H9 (cell line): ENCODE measurements around the gene FRK. TPM values are rescaled to one million over a fixed set of nuclear protein-coding genes. Genes with fewer than 3 reads are reported as not detected.

Source experiments
- DNase-seq: peaks from one replicate; pipeline ENCODE4 v3.0.0-alpha.2; 2017
- H2AFZ ChIP-seq: one replicate; pipeline ENCODE4 v1.6.1; 2013; ENCODE audit warnings: mild to moderate bottlenecking, low read length, control low read depth, moderate library complexity
- H2AK5ac ChIP-seq: 2 replicates; pipeline ENCODE4 v1.6.1; 2013; ENCODE audit warnings: low read length, control low read depth, mixed read lengths; ENCODE audit not compliant: insufficient read length
- H2BK120ac ChIP-seq: one replicate; pipeline ENCODE4 v1.6.1; 2013; ENCODE audit warnings: low read depth, mild to moderate bottlenecking, low read length, control low read depth, inconsistent platforms; ENCODE audit not compliant: poor library complexity, severe bottlenecking
- H2BK12ac ChIP-seq: 2 replicates; pipeline ENCODE4 v1.6.1; 2013; ENCODE audit warnings: low read length, control low read depth, mixed read lengths, low read depth; ENCODE audit not compliant: insufficient read length
- H2BK15ac ChIP-seq: 2 replicates; pipeline ENCODE4 v1.6.1; 2013; ENCODE audit warnings: low read depth, low read length, control low read depth
- H2BK20ac ChIP-seq: one replicate; pipeline ENCODE4 v1.6.1; 2013; ENCODE audit warnings: low read depth, mild to moderate bottlenecking, low read length, control low read depth, inconsistent platforms; ENCODE audit not compliant: poor library complexity, severe bottlenecking
- H2BK5ac ChIP-seq: 2 replicates; pipeline ENCODE4 v1.6.1; 2013; ENCODE audit warnings: low read length, control low read depth, mixed read lengths; ENCODE audit not compliant: insufficient read length
- H3K14ac ChIP-seq: 2 replicates; pipeline ENCODE4 v1.6.1; 2013; ENCODE audit warnings: low read length, control low read depth; ENCODE audit not compliant: insufficient read depth
- H3K18ac ChIP-seq: 2 replicates; pipeline ENCODE4 v1.6.1; 2013; ENCODE audit warnings: low read depth, mild to moderate bottlenecking, mixed read lengths, low read length, control low read depth; ENCODE audit not compliant: insufficient read length
- H3K23ac ChIP-seq: 2 replicates; pipeline ENCODE4 v1.6.1; 2013; ENCODE audit warnings: low read length, control low read depth, mixed read lengths, low read depth; ENCODE audit not compliant: insufficient read length
- H3K23me2 ChIP-seq: 2 replicates; pipeline ENCODE4 v1.6.1; 2013; ENCODE audit warnings: low read depth, mild to moderate bottlenecking, mixed read lengths, low read length, control low read depth; ENCODE audit not compliant: insufficient read length, poor library complexity, severe bottlenecking
- H3K27ac ChIP-seq: 2 replicates; pipeline ENCODE4 v1.5.1; 2013; ENCODE audit warnings: low read length, control low read depth, mixed read lengths, low read depth; ENCODE audit not compliant: insufficient read length
- H3K27me3 ChIP-seq: 2 replicates; pipeline ENCODE4 v1.6.1; 2013; ENCODE audit warnings: low read length, control low read depth, inconsistent platforms; ENCODE audit not compliant: insufficient read depth
- H3K4ac ChIP-seq: 2 replicates; pipeline ENCODE4 v1.6.1; 2013; ENCODE audit warnings: low read depth, mild to moderate bottlenecking, control low read depth, inconsistent platforms, low read length, moderate library complexity
- H3K4me1 ChIP-seq: 2 replicates; pipeline ENCODE4 v1.6.1; 2013; ENCODE audit warnings: low read length, control low read depth, inconsistent platforms; ENCODE audit not compliant: insufficient read depth
- H3K4me2 ChIP-seq: 2 replicates; pipeline ENCODE4 v1.6.1; 2013; ENCODE audit warnings: low read length, control low read depth, mixed read lengths; ENCODE audit not compliant: insufficient read length, insufficient read depth
- H3K56ac ChIP-seq: 2 replicates; pipeline ENCODE4 v1.6.1; 2013; ENCODE audit warnings: low read depth, mild to moderate bottlenecking, mixed read lengths, low read length, control low read depth; ENCODE audit not compliant: insufficient read length
- H3K79me1 ChIP-seq: 2 replicates; pipeline ENCODE4 v1.6.1; 2013; ENCODE audit warnings: low read depth, mild to moderate bottlenecking, moderate library complexity, low read length, control low read depth, inconsistent platforms; ENCODE audit not compliant: insufficient read depth, poor library complexity, severe bottlenecking
- H3K79me2 ChIP-seq: 2 replicates; pipeline ENCODE4 v1.6.1; 2013; ENCODE audit warnings: low read length, control low read depth, inconsistent platforms; ENCODE audit not compliant: insufficient read depth
- H3K9ac ChIP-seq: 2 replicates; pipeline ENCODE4 v1.6.1; 2013; ENCODE audit warnings: low read length, control low read depth, mixed read lengths; ENCODE audit not compliant: insufficient read length; ENCODE audit errors: extremely low read depth
- H3K9me3 ChIP-seq: one replicate; pipeline ENCODE4 v1.6.1; 2013; ENCODE audit warnings: low read depth, low read length, inconsistent platforms; ENCODE audit not compliant: control insufficient read depth
- H3T11ph ChIP-seq: one replicate; pipeline ENCODE4 v1.6.1; 2013; ENCODE audit warnings: mild to moderate bottlenecking, low read length, control low read depth, inconsistent platforms
- H4K20me1 ChIP-seq: one replicate; pipeline ENCODE4 v1.6.1; 2013; ENCODE audit not compliant: control insufficient read depth, insufficient read length, insufficient read depth
- H4K5ac ChIP-seq: 2 replicates; pipeline ENCODE4 v1.6.1; 2013; ENCODE audit warnings: low read depth, mild to moderate bottlenecking, mixed read lengths, low read length, control low read depth; ENCODE audit not compliant: insufficient read length
- H4K8ac ChIP-seq: replicated peaks from 2 replicates; pipeline ENCODE4 v1.6.1; 2013; ENCODE audit warnings: low read length, control low read depth, mixed read lengths, low read depth; ENCODE audit not compliant: insufficient read length
- H4K91ac ChIP-seq: 2 replicates; pipeline ENCODE4 v1.6.1; 2013; ENCODE audit warnings: low read depth, mild to moderate bottlenecking, moderate library complexity, mixed read lengths, low read length, control low read depth; ENCODE audit not compliant: insufficient read length
- H3K27ac Mint-ChIP-seq, 3 experiments: 2 replicates in 2 of 3; 3 replicates in 1 of 3; pipeline ENCODE4 v1.8.0; 2020 to 2021; ENCODE audit warnings: mixed read lengths in 3 of 3, mild to moderate bottlenecking in 1 of 3, moderate library complexity in 1 of 3
- H3K27me3 Mint-ChIP-seq: 2 replicates; pipeline ENCODE4 v1.8.0; 2021; ENCODE audit warnings: low read depth, mild to moderate bottlenecking, moderate library complexity, mixed read lengths
- H3K36me3 Mint-ChIP-seq, 3 experiments: 2 replicates in 2 of 3; 3 replicates in 1 of 3; pipeline ENCODE4 v1.8.0; 2020 to 2021; ENCODE audit warnings: low read depth in 3 of 3, mixed read lengths in 3 of 3; ENCODE audit not compliant: insufficient read depth in 1 of 3
- H3K4me1 Mint-ChIP-seq, 2 experiments: 2 replicates each; pipeline ENCODE4 v1.8.0; 2020; ENCODE audit warnings: mixed read lengths in 2 of 2
- H3K4me3 Mint-ChIP-seq, 2 experiments: 2 replicates in 1 of 2; 3 replicates in 1 of 2; pipeline ENCODE4 v1.8.0; 2020 to 2021; ENCODE audit warnings: mild to moderate bottlenecking in 2 of 2, mixed read lengths in 2 of 2, moderate library complexity in 1 of 2
- H3K9me3 Mint-ChIP-seq, 2 experiments: 2 replicates in 1 of 2; 3 replicates in 1 of 2; pipeline ENCODE4 v1.8.0; 2020; ENCODE audit warnings: mild to moderate bottlenecking in 2 of 2, mixed read lengths in 2 of 2, moderate library complexity in 1 of 2
- CTCF ChIP-seq: fragments of 200-600 bp; sonication (generic); conservative IDR thresholded peaks from 3 replicates; pipeline ENCODE4 v1.8.0; 2021; ENCODE audit warnings: antibody characterized with exemption, mild to moderate bottlenecking
- WGBS: extraction: QIAGEN DNeasy Blood & Tissue Kit; methylation state at CpG from one replicate; pipeline ENCODE4 v1.1.7; 2013; ENCODE audit warnings: missing lambda C conversion rate, low lambda C conversion rate, mixed read lengths; ENCODE audit not compliant: insufficient read length; ENCODE audit errors: extremely low coverage; 5-methylcytosine and 5-hydroxymethylcytosine counted together
- total RNA-seq: library from RNA; stranded (reverse); gene quantifications from 2 replicates; pipeline ENCODE4 v1.2.1, GENCODE V29; 2021

The FRK gene
- total RNA-seq, 1 experiment from 2014 or later = 0.15 TPM

- no peak overlapping the region for H2AK5ac ChIP-seq
- Mint-ChIP-seq H3K36me3 (no peaks in the 10 kb centered on the region), H3K27ac (no peak overlapping the region), H3K4me3 (no peak overlapping the region), H3K4me1 (peaks cover 0 to 4% of the 10 kb centered on the region in 2 experiments; a peak in 2 of 4 replicates), H3K9me3 (no peaks in the 10 kb centered on the region), H3K27me3 (no peaks in the 10 kb centered on the region)
- H3K18ac ChIP-seq = no peak overlapping the region
- H3K9me3 ChIP-seq = no peaks in the 10 kb centered on the region
- H3K4ac ChIP-seq = no peak overlapping the region
- no peaks in the 10 kb centered on the region for H3K4me1 ChIP-seq
- no peak overlapping the region for H3K9ac ChIP-seq
- H2BK15ac ChIP-seq = no peak overlapping the region
- no CpG with 5 or more reads among the region's 3 CpGs for WGBS
- H2AFZ ChIP-seq = no peak overlapping the region
- H3K23ac ChIP-seq = no peak overlapping the region
- no peak for DNase-seq
- no peaks in the 10 kb centered on the region for H3K27me3 ChIP-seq
- peak; percentile 39; the same call in 1 of the 3 replicates for TF ChIP-seq CTCF
- no peak overlapping the region for H4K8ac ChIP-seq
- H2BK12ac ChIP-seq = no peak overlapping the region
- no peak overlapping the region for H3K4me2 ChIP-seq
- H3K79me1 ChIP-seq = no peaks in the 10 kb centered on the region
- no peak overlapping the region for H2BK120ac ChIP-seq
- H3K23me2 ChIP-seq = no peaks in the 10 kb centered on the region
- H3K56ac ChIP-seq = no peak overlapping the region
- H3K79me2 ChIP-seq = no peaks in the 10 kb centered on the region
- H3T11ph ChIP-seq = no peak overlapping the region
- H4K5ac ChIP-seq = no peak overlapping the region
- H3K27ac ChIP-seq = no peak overlapping the region
- no peaks in the 10 kb centered on the region for H4K20me1 ChIP-seq
- H2BK20ac ChIP-seq = no peak overlapping the region
- no peak overlapping the region for H2BK5ac ChIP-seq
- H4K91ac ChIP-seq = no peak overlapping the region
- H3K14ac ChIP-seq = no peak overlapping the region
Observed at GRCh38 chr6:116078522-116078921, 17.8 kb upstream of the FRK start.
